OCI-LY7 (cell line): Measurements from ENCODE around the gene CSNK1D. TPM values are rescaled to one million over a fixed set of nuclear protein-coding genes. Genes with fewer than 3 reads are reported as not detected.

Source experiments
- BruUV-seq: library from RNA; stranded (reverse); fragments of 400-500 nt; replicated peaks from 2 replicates; lab custom pipeline; 2021; lab: Mats Ljungman, UMichigan
- CTCF ChIA-PET: fragments of 300-600 bp; sonication (Branson Sonifier 250); formaldehyde crosslinking; loops from one replicate; lab custom pipeline; 2022; ENCODE audit warnings: antibody characterized with exemption; ENCODE audit not compliant: unreplicated experiment; lab: Charles Lee
- POLR2A ChIA-PET: fragments of 300-600 bp; sonication (Branson Sonifier 250); formaldehyde crosslinking; loops from one replicate; lab custom pipeline; 2022; ENCODE audit warnings: antibody characterized with exemption; lab: Charles Lee
- DNase-seq: peaks from one replicate; pipeline ENCODE4 v3.0.0-alpha.2; 2015; ENCODE audit warnings: low spot score
- H2AFZ ChIP-seq: fragments of 200-600 bp; sonication (generic), shearing (Covaris generic); 2 replicates; pipeline ENCODE4 v1.6.1; 2014; ENCODE audit warnings: mild to moderate bottlenecking, antibody characterized with exemption, low read length, moderate library complexity
- H3K27ac ChIP-seq: fragments of 200-600 bp; sonication (generic); 2 replicates; pipeline ENCODE4 v1.5.1; 2014; ENCODE audit warnings: mixed run types, low read depth, mild to moderate bottlenecking, moderate library complexity, low read length, inconsistent platforms; ENCODE audit not compliant: poor library complexity, severe bottlenecking
- H3K36me3 ChIP-seq: fragments of 200-600 bp; sonication (generic); 2 replicates; pipeline ENCODE4 v1.6.1; 2014; ENCODE audit warnings: mild to moderate bottlenecking, antibody characterized with exemption, low read length, moderate library complexity, mixed read lengths; ENCODE audit not compliant: insufficient read depth
- H3K4me1 ChIP-seq: fragments of 200-600 bp; sonication (generic); 2 replicates; pipeline ENCODE4 v1.5.1; 2014; ENCODE audit warnings: mild to moderate bottlenecking, low read length; ENCODE audit not compliant: insufficient read depth, poor library complexity, severe bottlenecking
- H3K4me2 ChIP-seq: fragments of 200-600 bp; sonication (generic); 2 replicates; pipeline ENCODE4 v1.6.1; 2014; ENCODE audit warnings: mild to moderate bottlenecking, low read length
- H3K4me3 ChIP-seq: fragments of 200-600 bp; sonication (generic); 2 replicates; pipeline ENCODE4 v1.5.1; 2014; ENCODE audit warnings: mild to moderate bottlenecking, low read depth, low read length; ENCODE audit not compliant: poor library complexity, severe bottlenecking
- H3K79me2 ChIP-seq: fragments of 200-600 bp; sonication (generic); 2 replicates; pipeline ENCODE4 v1.6.1; 2016; ENCODE audit warnings: low read depth, mild to moderate bottlenecking, low read length, moderate library complexity, mixed read lengths; ENCODE audit not compliant: insufficient read depth
- H3K9me2 ChIP-seq: fragments of 200-600 bp; sonication (generic); 2 replicates; pipeline ENCODE4 v1.6.1; 2016; ENCODE audit warnings: mild to moderate bottlenecking, low read length, mixed read lengths; ENCODE audit not compliant: insufficient read depth
- H3K9me3 ChIP-seq: fragments of 200-600 bp; sonication (generic); 2 replicates; pipeline ENCODE4 v1.6.1; 2014; ENCODE audit warnings: mild to moderate bottlenecking, mixed run types, low read length, mixed read lengths
- H4K20me1 ChIP-seq: fragments of 200-600 bp; sonication (generic); 2 replicates; pipeline ENCODE4 v1.6.1; 2014; ENCODE audit warnings: mild to moderate bottlenecking, antibody characterized with exemption, low read length, moderate library complexity, mixed read lengths; ENCODE audit not compliant: insufficient read depth
- EZH2phosphoT487 ChIP-seq: fragments of 200-600 bp; sonication (generic); IDR thresholded peaks from 2 replicates; pipeline ENCODE4 v1.6.1; 2018; ENCODE audit warnings: low read depth, borderline replicate concordance, mild to moderate bottlenecking, mixed run types, antibody characterized with exemption, low read length, moderate library complexity, mixed read lengths
- intact Hi-C: fragments of 100-400 bp; cut with micrococcal nuclease; formaldehyde crosslinking; loops from one replicate; pipeline ENCODE4 v1.10.0; 2022; ENCODE audit not compliant: unreplicated experiment
- total RNA-seq, 2 experiments: library from RNA; depleted of rRNA in 1 of 2; stranded (reverse); fragments of >200 nt in 1 of 2; shearing (Covaris generic) in 1 of 2; gene quantifications; 2 replicates each; pipeline ENCODE4 v1.2.3, GENCODE V29; 2014 to 2022
- TF ChIP-seq, protein P1 (sequence below): fragments of 200-600 bp; sonication (generic); conservative IDR thresholded peaks from 2 replicates; pipeline ENCODE4 v1.5.1; 2014; ENCODE audit warnings: mild to moderate bottlenecking, antibody characterized with exemption, low read length, moderate library complexity, mixed read lengths

CSNK1D gene
- total RNA-seq, 2 experiments from 2014 or later, result 53.0 to 181 TPM

DNA sequence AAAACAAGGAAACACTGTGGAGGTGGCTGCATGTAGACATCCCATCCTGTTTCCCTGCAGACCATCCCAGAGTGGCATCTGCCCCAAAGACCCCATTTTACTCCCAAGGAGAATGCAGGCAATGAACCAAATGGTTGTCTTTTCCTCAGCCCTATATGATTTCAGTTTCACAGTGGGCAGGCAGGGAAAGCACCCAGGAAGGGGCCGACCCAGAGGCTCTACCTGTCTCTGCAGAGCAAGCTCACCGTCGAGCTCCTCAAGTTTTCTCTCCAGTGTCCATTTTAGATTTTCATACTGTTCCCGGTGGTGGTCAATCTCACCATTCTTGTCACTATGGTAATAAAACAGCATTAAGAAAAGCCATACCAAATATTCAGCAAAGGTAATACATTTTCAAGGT lies 75.4 kb downstream of the CSNK1D start:
- Histone ChIP-seq H3K9me2 (no peaks in the 10 kb centered on the region), H2AFZ (no peak overlapping the region), H3K36me3 (peaks cover 26% of the 10 kb centered on the region; the same call in 1 of the 2 replicates), H3K9me3 (no peaks in the 10 kb centered on the region), H3K79me2 (no peaks in the 10 kb centered on the region), H4K20me1 (no peaks in the 10 kb centered on the region), H3K4me2 (no peak overlapping the region), H3K27ac (no peak overlapping the region), H3K4me3 (no peak overlapping the region), H3K4me1 (peaks cover 4% of the 10 kb centered on the region)
- BruUV-seq, result no TSS peak
- DNase-seq, result no peak
- TF ChIP-seq, protein P1, sequence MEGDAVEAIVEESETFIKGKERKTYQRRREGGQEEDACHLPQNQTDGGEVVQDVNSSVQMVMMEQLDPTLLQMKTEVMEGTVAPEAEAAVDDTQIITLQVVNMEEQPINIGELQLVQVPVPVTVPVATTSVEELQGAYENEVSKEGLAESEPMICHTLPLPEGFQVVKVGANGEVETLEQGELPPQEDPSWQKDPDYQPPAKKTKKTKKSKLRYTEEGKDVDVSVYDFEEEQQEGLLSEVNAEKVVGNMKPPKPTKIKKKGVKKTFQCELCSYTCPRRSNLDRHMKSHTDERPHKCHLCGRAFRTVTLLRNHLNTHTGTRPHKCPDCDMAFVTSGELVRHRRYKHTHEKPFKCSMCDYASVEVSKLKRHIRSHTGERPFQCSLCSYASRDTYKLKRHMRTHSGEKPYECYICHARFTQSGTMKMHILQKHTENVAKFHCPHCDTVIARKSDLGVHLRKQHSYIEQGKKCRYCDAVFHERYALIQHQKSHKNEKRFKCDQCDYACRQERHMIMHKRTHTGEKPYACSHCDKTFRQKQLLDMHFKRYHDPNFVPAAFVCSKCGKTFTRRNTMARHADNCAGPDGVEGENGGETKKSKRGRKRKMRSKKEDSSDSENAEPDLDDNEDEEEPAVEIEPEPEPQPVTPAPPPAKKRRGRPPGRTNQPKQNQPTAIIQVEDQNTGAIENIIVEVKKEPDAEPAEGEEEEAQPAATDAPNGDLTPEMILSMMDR, result no peak
- no peak for TF ChIP-seq EZH2phosphoT487
- POLR2A ChIA-PET, result no interaction called here
- intact Hi-C loops, result no loop called here
- CTCF ChIA-PET, result no interaction called here

DNA sequence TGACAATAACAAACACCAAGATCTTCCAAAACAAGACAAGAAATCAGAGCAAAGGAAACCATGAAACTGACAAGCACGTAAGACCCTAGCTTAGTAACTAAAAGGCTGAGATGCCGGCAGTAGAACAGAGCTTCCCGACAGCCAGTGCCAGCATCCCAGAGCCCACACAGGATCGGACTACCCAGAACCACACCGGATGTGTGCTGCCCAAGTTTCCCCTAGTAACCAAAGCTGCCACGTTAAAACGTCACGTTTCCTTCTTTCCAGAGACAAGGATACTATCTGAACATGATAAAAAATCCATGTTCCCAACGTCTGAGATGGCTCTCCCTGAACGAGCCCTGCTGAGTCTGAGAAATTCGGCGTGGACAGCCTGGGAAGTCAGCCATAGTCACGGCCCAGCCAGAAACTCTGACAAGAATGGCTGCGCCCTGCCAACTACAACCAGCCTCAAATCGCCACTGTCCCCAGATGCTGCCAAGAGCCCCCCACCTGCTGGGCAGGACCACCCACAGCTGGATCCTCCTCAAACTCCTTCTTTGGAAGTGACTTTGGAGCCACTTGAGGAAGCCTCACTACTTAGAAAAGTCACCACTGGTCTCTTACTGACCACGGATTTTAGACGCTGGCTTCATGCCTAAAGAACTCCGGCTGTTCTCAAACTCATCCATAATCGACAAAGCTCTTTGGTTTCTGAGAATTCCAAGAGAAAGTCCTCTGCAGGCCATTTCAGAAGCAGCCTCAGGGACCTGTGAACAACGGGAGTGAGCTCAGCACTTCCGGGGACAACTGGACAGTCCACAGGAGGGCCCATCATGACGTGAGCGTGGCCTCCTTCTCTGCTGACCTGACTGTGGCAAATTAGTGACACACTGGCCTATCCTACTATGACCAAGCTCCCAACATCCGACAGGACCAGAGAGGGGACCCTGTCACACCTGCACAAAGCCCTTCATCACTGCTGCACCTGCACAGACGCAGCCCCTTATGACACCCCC lies 77.5 kb downstream of the CSNK1D start:
- Histone ChIP-seq H3K27ac (no peak overlapping the region), H4K20me1 (no peaks in the 10 kb centered on the region), H3K4me1 (peaks cover 4% of the 10 kb centered on the region), H3K36me3 (peaks cover 33% of the 10 kb centered on the region; the same call in 1 of the 2 replicates), H3K79me2 (no peaks in the 10 kb centered on the region), H3K9me3 (no peaks in the 10 kb centered on the region), H2AFZ (no peak overlapping the region), H3K4me2 (no peak overlapping the region), H3K4me3 (no peak overlapping the region), H3K9me2 (no peaks in the 10 kb centered on the region)
- no peak for DNase-seq
- intact Hi-C loops, result no loop called here
- no TSS peak for BruUV-seq
- POLR2A ChIA-PET, result no interaction called here
- TF ChIP-seq, protein P1, result no peak
- no peak for TF ChIP-seq EZH2phosphoT487
- CTCF ChIA-PET, result no interaction called here

DNA sequence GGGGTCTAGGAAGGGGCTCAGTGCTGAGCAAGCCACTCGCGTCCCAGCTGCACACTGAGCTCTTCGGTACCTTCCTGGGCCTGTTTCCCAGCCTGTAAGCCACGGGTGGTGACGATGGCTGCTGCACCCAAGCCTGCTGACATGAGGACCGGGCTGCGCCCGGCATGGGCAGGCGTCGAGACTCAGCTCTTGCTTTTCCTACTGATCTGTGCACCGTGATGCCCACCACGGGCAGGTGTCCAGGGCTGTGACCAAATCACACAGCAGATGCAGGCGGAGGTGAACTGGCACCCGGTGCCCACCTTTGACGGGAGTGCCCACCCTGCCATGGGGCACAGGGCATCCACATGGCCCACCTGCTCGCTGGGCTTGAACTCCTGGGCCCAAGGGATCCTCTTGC lies 78.7 kb downstream of the CSNK1D start:
- no peak overlapping the region for H2AFZ ChIP-seq
- H3K4me2 ChIP-seq, result no peak overlapping the region
- intact Hi-C loops, result no loop called here
- no peak for DNase-seq
- TF ChIP-seq, protein P1, result no peak
- no peak for TF ChIP-seq EZH2phosphoT487
- POLR2A ChIA-PET, result no interaction called here
- no peak overlapping the region for H3K27ac ChIP-seq
- no peaks in the 10 kb centered on the region for H3K9me3 ChIP-seq
- peaks cover 33% of the 10 kb centered on the region; the same call in 1 of the 2 replicates for H3K36me3 ChIP-seq
- no peaks in the 10 kb centered on the region for H3K9me2 ChIP-seq
- H3K4me3 ChIP-seq, result no peak overlapping the region
- H3K79me2 ChIP-seq, result no peaks in the 10 kb centered on the region
- no TSS peak for BruUV-seq
- CTCF ChIA-PET, result no interaction called here
- H3K4me1 ChIP-seq, result peaks cover 4% of the 10 kb centered on the region
- H4K20me1 ChIP-seq, result no peaks in the 10 kb centered on the region
